HG02981 (cell line): ENCODE data around the gene NF1.
"Not testable (repeated sequence)": the region's sequence is repeated elsewhere in the genome, so short reads cannot be mapped to it uniquely, and the experiment has no call there.

Experiments used
- ATAC-seq: cut with Tn5 transposase; IDR thresholded peaks from one replicate; pipeline ENCODE4 v1.9.1; 2021; ENCODE audit warnings: mild to moderate bottlenecking, moderate library complexity; ENCODE audit not compliant: unreplicated experiment

Gene NF1

GRCh38 chr17:31289790-31290189 lies 195.0 kb downstream of the NF1 start:
- ATAC-seq = no peak

GRCh38 chr17:31291820-31292219 lies 197.0 kb downstream of the NF1 start:
- no peak for ATAC-seq

DNA sequence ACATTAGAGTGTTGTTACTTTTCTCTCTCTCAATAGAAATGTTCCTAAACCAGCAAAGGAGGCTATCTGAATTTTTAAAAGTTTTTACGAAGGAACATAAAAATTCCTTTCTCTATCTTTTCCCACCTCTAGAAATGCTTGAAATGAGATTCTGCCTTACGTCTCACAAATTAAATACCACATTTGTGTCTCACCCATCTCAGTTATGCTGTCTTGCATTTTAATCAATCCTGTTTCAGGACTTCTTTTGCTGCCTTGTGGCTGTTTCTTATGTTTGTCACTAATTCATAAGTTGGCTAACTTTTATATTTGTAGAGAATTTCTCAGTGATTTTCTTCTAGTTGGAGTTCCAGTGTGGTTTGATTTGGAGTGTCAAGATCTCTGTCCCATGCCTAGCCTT lies 198.8 kb downstream of the NF1 start:
- no peak for ATAC-seq

GRCh38 chr17:31294231-31294630 lies 199.5 kb downstream of the NF1 start:
- ATAC-seq = no peak

DNA sequence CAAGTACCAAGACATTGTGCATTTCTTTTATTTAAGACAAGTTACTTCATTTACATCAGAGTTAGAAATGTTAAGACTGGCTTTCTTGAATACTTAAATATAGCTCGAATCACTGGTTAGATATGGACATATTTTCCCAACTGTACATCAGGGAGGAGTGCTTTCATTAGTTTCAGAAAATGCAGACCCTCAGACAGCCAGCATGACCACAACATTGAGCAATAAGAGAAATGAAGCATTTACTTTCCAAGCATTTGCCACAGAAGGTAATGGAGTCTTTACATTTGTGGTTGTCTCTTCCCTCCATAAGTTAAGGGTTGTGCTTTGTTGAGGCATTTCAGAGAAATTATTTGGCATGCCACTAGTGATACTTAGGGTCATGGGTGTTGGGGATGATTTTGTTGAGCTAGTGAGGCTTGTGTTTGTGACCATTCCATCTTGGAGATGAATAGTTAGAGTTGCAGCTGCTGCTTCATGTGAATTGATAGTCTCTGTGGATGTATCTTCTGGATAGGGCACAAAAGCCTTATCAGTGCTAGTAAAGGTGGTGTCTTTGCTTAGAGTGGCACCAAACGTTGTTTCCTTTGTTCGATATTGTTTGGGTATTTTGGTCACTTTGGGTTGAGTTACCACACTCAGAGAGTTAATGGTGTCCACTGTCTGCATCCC lies 200.2 kb downstream of the NF1 start:
- no peak for ATAC-seq

- ATAC-seq = no peak
Observed at GRCh38 chr17:31295489-31295871, 200.7 kb downstream of the NF1 start.

DNA sequence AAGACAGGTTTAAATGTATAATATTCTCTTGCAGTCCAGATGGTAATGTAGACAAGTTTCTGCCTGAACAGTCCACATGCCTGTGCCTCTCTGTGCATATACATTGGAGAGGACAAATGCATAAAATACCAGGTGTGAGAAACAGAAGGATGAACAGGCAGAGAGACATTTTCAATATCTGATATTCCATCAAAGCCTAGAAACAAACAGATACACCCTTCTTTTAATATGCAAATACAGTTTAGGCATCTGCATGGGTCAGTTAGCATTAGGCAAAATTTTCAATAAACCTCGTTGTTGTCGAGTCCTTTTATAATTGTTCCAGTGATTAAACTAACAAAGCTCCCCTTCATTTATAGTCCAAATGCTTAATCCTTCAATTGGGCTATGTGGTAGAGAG lies 201.4 kb downstream of the NF1 start:
- ATAC-seq = no peak

GRCh38 chr17:31297090-31297489 lies 202.3 kb downstream of the NF1 start, which contains the start of gene OMG:
TSS of gene OMG (minus strand) at chr17:31297239. CDS start at chr17:31296331, 908 bp downstream.
- no peak for ATAC-seq

DNA sequence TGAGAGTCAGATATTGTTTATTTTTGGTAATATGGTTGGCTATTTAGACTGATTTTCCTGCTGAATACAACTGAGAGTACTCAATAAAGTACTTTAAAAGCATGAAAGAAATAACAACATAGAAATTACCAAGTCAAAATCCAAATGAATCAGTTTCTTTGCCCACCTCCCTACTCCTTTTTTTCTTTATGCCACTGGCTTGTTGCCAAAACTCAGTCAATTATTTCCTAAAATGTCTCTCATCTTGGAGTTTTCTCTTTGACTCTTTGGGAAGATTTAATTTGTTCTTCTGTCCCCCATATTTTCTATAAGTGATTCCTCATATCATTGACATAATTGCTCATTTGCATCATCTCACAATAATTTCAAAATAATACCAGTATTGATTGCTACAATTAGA lies 204.8 kb downstream of the NF1 start:
- ATAC-seq = no peak

- no peak for ATAC-seq
Observed at GRCh38 chr17:31307640-31308039, 212.9 kb downstream of the NF1 start.

- no peak for ATAC-seq
Observed at GRCh38 chr17:31308372-31309334, 213.9 kb downstream of the NF1 start.

DNA sequence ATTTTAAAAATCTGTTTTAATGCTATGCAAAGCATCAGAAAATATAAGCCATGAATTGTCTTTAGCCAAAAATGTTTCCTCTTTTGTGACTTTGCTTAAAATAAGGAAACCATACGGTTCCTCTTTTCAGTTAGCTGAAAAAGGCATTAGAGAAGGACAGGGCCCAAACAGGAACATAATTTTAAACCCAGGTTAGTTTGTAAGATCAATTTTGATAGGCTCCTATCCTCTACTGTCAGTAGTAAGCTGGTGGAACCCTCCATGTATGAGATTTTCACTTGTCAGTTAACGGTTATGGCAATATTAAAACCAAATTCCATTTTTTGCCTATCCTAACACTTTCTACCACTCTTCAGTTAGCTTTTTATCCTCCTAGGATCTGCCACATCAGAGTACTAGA lies 214.8 kb downstream of the NF1 start:
- no peak for ATAC-seq

DNA sequence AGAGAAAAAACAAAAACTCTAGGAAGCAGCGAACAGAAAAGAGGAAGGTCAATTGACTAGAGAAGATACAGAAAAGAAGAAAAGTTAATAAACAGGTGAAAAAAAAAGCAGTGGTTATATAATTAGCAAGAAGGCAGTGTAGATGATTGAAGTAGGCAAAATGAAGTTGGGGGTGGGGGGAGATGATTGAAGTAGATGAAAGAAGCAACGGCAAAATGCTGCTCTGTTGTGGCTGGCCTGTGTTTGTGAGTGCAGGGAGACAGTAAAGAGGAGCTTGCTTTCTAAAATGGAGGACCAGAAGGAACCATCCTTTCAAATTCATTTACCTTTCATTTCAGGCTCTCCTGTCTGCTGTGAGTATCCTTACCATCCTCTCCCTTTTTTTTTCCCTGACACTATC lies 215.5 kb downstream of the NF1 start:
- no peak for ATAC-seq

- no peak for ATAC-seq
Observed at GRCh38 chr17:31310886-31311285, 216.1 kb downstream of the NF1 start.

- no peak for ATAC-seq
Observed at GRCh38 chr17:31311526-31311925, 216.7 kb downstream of the NF1 start.

DNA sequence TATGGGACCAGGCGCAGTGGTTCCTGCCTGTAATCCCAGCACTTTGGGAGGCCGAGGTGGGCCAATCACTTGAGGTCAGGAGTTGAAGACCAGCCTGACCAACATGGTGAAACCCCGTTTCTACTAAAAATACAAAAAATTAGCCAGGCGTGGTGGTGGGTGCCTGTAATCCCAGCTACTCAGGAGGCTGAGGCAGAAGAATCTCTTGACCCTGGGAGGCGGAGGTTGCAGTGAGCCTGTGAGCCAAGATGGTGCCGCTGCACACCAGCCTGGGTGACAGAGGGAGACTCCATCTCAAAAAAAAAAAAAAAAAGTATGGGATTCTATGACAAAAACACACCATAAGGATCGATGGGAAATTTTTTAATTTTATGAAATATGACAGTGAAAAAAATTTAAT lies 217.4 kb downstream of the NF1 start:
- ATAC-seq = not testable (repeated sequence)

DNA sequence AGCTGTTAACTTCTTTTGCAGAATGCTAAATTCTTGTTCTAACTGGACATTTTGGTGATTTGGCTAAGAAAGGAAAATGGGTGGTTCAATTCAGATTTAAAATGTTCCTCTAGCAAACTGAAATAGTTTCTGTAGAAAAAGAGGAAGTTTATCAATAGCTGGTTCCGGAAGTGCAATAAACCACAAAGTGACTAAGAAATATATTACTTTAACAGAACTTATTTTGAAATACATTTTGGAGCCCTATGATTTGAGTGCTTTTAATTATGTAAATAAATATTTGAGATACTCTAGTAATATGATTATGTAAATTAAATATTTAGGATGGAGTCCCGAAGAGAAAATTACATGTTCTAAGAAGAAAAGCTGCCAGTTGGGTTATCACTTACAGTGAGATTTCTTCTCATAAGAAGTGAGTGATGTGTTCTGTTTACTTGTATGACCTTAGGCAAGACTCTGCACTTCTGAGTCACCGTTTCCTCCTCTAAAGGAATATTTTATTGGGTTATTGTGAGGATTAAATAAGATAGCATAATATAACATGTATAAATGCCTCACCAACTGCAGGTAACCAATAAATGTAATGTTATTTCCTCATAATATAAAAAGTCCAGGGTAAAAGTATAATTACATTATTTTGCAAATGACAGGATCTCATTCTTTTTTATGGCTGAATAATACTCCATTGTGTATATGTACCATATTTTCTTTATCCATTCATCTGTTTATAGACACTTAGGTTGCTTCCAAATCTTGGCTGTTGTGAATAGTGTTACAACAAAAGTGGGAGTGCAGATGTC lies 219.4 kb downstream of the NF1 start, which contains the start of gene EVI2B:
EVI2B (minus strand) TSS at position 73 of the 800 bp plus-strand sequence. CDS start 8,445 bp downstream, outside the sequence.
- ATAC-seq = no peak

GRCh38 chr17:31314782-31315100 lies 220.0 kb downstream of the NF1 start:
- no peak for ATAC-seq

- no peak for ATAC-seq
Observed at GRCh38 chr17:31318298-31318801, 223.6 kb downstream of the NF1 start.

- peak; percentile 35 for ATAC-seq
Observed at GRCh38 chr17:31318851-31319661, 224.3 kb downstream of the NF1 start.
